HG02678 (cell line): ENCODE data around the gene ACER3.
"Not testable (repeated sequence)": the region's sequence is repeated elsewhere in the genome, so short reads cannot be mapped to it uniquely, and the experiment has no call there.

Experiments used
- ATAC-seq: cut with Tn5 transposase; IDR thresholded peaks from one replicate; pipeline ENCODE4 v1.9.1; 2021; ENCODE audit warnings: mild to moderate bottlenecking, moderate library complexity; ENCODE audit not compliant: unreplicated experiment

Gene ACER3

DNA sequence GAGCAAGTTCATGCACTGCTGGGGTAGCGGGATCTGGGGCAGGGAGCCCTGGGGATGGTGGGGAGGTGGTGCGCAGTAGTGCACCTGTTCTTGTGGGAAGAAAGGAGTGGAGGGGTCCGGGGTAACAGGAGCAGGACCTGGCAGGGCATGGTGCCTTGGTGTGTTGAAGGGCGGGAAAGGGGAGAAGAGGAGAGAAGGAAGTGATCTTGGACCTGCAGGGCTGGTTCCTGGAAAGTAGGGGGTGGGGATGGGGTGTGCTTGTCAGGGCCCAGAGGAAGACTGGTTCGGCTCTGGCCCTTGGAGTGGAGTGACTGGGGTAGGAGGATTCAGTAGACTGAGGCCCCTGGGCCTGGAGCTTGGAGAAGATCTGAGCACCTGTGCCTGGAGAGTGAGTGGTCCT is 195.2 kb downstream of the ACER3 start:
- ATAC-seq: no peak

DNA sequence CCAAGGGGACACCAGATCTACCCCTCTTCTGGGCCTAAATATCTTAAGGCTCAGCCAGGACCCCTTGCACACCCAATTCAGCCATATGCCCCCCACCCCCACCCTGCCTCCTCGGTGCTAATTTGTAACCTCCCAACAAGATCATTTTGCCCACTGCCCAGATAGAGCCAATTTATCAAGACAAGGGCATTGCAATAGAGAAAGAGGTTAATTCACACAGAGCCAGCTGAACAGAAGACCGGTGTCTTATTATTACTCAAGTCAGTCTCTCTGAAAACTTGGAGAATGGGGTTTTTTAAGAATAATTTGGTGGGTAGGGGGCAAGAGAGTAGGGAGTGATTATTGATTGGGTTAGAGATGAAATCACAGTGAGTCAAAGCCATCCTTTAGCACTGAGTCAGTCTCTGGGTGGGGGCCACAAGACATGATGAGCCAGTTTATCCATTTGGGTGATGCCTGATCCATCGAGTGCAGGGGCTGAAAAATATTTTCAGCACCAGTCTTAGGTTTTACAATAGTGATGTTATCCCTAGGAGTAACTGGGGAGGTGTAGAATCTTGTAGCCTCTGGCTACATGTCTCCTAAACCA is 196.2 kb downstream of the ACER3 start:
- ATAC-seq: no peak

GRCh38 chr11:77057938-77058474 is 197.3 kb downstream of the ACER3 start:
- ATAC-seq: no peak

- no peak for ATAC-seq
Measured at GRCh38 chr11:77058900-77059299, 198.2 kb downstream of the ACER3 start.

DNA sequence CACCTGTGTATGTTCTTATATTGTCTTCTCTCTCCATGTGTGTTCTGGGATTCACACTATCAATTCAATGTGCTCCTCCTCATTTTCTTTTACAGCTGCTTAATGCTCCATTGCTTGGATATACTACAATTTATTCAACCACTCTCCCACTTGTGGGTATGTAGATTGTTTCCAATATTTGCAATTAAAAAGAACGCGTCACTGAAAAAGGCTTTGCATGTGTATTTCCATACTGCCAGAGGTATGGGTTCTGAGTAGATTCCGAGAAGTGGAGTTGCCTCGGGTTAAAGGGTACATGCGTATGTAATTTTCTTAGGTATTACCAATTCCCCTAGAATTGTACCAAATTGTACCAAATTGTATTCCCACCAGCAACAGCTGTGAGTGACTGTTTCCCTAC is 199.1 kb downstream of the ACER3 start:
- ATAC-seq: no peak

GRCh38 chr11:77060234-77060633 is 199.5 kb downstream of the ACER3 start:
- ATAC-seq: no peak

DNA sequence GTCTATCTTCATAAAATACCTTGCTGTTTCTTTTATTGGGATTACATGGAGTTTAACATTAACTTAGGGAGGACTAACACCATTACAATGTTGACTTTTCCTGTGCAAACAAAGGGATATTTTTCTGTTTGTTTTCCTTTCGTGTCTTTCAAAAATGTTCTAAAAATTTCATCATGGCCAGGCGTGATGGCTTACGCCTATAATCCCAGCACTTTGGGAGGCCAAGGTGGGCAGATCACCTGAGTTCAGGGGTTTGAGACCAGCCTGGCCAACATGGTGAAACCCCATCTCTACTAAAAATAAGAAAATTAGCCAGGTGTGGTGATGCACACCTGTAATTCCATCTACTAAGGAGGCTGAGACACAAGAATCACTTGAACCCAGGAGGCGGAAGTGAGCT is 200.5 kb downstream of the ACER3 start:
- not testable (repeated sequence) for ATAC-seq

DNA sequence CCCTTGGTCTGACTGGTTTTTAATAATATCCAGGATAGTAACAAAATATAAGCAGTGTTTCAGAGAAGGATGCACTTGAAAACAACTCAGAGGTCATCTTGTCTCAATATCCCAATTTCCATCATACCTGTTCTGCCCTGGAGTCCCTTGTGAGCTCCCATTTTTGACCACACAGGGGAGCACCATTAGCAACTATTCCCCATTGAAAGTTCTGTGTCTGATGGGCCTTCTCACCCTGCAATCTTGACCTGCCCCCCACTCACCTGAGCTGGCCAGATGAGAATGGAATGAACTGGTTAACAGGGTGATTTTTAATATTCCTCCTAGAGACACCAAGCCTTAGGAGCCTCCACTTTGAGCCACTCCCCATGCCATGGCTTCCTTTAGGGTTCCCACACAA is 202.2 kb downstream of the ACER3 start:
- ATAC-seq: no peak

DNA sequence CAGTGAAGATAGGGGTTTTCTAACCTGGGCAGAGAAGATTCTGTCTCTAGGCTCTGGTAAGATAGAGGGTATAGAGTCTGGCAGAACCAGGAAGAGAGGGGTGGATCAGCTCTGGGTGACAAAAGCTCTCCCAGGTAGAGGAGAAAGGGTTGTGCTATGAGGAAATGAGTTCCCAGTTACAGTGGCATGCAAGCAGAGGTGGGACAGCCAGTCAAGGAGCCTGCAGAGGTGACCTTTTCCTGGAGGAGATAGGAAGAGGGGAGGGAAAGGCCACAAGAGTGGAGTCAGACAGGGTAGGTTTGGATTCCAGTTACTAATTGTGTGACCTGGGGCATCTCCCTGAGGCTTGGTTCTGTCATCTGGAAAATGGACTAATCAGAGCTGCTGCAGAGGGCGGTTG is 202.7 kb downstream of the ACER3 start:
- ATAC-seq: no peak

- no peak for ATAC-seq
Measured at GRCh38 chr11:77063861-77064260, 203.1 kb downstream of the ACER3 start.

- no peak for ATAC-seq
Measured at GRCh38 chr11:77064648-77065217, 204.0 kb downstream of the ACER3 start.

GRCh38 chr11:77065878-77066228 is 205.1 kb downstream of the ACER3 start:
- ATAC-seq: peak; percentile 14

DNA sequence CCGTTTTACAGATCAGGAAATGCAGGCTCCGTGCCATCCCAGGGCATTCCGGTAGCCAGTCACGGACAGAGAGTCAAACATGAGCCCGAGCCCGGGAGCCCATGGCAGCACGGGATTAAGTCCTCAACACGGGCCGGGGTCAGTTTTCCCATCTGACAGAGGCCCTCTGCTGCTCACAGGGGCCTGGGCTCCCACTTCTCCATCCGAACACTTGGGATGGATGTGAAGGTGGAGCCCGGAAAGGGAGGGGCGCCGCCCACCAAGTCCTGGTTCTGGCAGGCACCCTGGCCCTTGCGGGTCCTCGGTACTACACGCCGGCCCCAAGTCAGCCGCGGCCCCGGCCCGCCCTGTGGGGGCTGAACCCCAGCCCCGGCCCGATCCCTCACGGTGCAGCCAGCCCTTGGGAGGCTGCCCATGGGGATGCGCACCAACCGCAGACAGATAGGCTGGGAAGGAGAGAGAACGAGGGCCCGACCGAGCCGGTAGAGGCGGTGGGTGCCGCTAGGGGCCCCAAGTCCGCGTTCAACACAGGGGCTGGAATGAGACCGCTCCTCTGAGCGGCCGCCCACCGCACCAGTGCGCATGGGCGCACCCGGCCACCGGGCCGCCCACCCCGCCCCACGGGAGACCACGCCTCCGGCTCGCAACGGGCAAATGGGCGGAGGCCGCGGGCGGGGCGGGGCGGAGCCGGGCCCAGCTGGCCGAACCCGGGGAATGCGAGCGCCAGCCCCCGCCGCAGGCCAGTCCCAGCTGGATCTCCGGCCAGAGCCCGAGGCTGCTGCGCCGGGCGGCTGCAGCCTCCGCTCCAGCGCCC is 205.7 kb downstream of the ACER3 start, which contains the start of gene CAPN5:
Gene CAPN5, plus strand, starts transcription at position 743 of the 814 bp plus-strand sequence. CDS start 17,916 bp downstream, outside the sequence.
- ATAC-seq: peak; percentile 93

GRCh38 chr11:77067861-77068443 is 207.2 kb downstream of the ACER3 start:
- no peak for ATAC-seq

- ATAC-seq: no peak
Measured at GRCh38 chr11:77068457-77069335, 208.0 kb downstream of the ACER3 start.

DNA sequence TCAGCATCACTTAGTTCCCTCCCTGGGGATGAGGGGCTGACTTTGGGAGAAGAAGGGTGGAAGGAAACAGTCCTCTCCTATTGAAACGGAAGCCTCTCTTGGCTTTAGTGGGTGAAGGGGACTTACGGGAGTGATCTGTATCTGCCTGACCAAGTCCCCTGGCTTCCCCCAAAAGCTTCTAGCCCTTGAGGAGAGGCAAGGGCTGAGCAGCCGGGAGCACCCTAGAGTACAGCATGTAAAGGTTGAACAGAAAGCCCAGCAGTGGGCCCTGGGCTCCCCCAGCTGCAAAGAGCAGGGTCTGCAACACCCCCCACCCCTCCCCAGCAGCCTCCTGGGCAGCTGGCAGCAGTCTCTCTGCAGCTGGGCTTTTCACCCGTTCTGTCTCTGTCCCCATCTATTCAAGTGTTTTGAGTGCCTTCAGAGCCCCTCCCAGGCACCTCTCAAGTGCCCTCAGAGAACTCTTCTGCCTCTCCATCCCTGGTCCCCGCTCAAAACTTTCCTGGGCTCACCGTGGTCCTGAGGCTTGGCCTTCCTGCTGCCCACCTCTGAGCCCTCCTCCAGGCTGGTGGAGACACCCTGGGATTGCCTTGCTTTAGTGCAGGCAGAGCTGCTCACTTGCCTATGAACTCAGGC is 208.7 kb downstream of the ACER3 start:
- ATAC-seq: no peak

GRCh38 chr11:77069969-77070582 is 209.4 kb downstream of the ACER3 start:
- ATAC-seq: no peak

DNA sequence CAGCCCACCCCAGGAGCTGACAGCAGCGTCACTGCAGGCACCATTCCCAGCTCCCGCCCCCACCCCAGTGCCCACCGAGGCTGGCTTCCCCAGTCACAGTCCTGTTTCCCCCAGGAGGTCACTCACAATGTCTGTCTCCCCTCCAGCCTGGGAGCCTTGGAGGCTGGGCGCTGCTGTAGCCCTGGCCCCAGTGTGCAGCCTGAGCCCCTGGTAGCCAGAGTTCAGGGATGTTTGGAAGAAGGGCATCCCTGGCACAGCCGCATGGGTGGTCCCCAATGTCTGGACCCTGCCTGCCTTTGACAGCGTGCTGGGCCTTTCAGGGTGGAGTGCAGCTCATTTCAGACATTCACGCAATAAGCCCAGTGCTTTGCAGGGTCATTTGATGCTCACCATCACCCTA is 210.4 kb downstream of the ACER3 start:
- ATAC-seq: no peak

DNA sequence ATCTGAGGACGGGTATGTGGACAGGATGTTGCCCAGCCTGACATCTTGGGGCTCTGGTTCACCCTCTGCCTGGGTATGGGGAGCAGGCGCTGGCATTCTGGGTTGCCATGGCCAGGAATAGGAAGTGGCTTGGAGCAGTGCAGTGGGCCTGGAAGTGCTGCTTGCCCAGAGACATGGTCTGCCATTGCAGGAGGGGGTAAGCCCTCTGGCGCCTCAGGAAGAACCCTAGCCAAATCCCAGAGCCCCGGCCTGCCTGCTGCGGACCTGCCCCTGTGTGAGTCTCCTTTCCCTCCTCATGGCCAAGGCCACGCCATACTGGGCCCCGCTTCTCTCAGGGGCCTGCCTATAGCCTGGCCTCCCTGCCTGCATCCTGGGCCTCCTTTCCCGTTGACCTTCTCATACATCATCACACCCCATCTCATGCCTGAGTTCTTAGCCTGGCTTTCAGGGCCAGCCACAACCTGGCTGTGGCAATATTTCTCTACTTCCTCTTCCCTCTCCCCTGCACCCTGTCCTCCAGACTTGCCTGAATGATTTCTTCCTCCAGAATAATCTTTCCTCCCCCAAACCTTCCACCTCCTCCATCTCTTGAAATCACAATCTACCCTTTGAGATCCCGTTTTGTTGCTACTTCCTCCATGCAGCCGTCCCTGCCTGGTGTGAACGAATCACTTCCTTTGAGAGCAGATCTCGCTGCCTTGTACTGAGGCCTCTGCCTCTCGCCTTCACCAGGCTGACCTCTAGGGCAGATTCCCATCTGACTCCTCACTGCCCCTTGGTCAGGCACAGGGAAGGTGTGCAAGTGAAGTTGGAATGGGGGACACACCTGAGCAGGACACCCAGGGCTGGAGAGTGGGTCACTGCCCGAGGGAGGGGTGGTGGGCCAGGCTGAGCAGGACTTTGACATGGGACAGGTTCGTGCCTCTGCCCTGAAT is 211.2 kb downstream of the ACER3 start:
- no peak for ATAC-seq
